Ureter (tissue), 1 donor: Measurements from ENCODE around the gene ADNP2. TPM values are rescaled to one million over a fixed set of nuclear protein-coding genes. Genes with fewer than 3 reads are reported as not detected.

Experiments
- DNase-seq: peaks from one replicate; pipeline ENCODE4 v3.0.0-alpha.2; 2020; ENCODE audit warnings: low spot score
- total RNA-seq: library from RNA; stranded (reverse); gene quantifications from one replicate; pipeline ENCODE4 v1.2.4, GENCODE V29; 2023
- donor health status: DM: yes; HTN: yes; CAD: no.

ADNP2 gene
- total RNA-seq, 1 donor from 2014 or later, result 28.0 TPM

GRCh38 chr18:80107426-80107825 lies 1.6 kb upstream of the ADNP2 start:
- no peak for DNase-seq

- DNase-seq, result no peak
These were observed 933 bp upstream of the ADNP2 start for GRCh38 chr18:80108121-80108536.

GRCh38 chr18:80109676-80110078 lies 615 bp downstream of the ADNP2 start:
- no peak for DNase-seq

GRCh38 chr18:80112624-80113248 lies 3.7 kb downstream of the ADNP2 start:
- DNase-seq, result no peak

GRCh38 chr18:80115035-80115434 lies 6.0 kb downstream of the ADNP2 start:
- DNase-seq, result no peak

GRCh38 chr18:80119111-80119510 lies 10.0 kb downstream of the ADNP2 start:
- DNase-seq, result no peak

GRCh38 chr18:80120932-80121331 lies 11.9 kb downstream of the ADNP2 start:
- DNase-seq, result no peak

- DNase-seq, result no peak
These were observed 15.1 kb downstream of the ADNP2 start for GRCh38 chr18:80124131-80124530.

GRCh38 chr18:80126797-80127196 lies 17.7 kb downstream of the ADNP2 start:
- no peak for DNase-seq

- DNase-seq, result no peak
These were observed 18.6 kb downstream of the ADNP2 start for GRCh38 chr18:80127635-80128034.

- no peak for DNase-seq
These were observed 20.8 kb downstream of the ADNP2 start for GRCh38 chr18:80129672-80130367.

GRCh38 chr18:80130555-80130954 lies 21.5 kb downstream of the ADNP2 start:
- DNase-seq, result no peak

- DNase-seq, result no peak
These were observed 23.2 kb downstream of the ADNP2 start for GRCh38 chr18:80132180-80132812.

- no peak for DNase-seq
These were observed 24.1 kb downstream of the ADNP2 start for GRCh38 chr18:80133124-80133523.

GRCh38 chr18:80135136-80135535 lies 26.1 kb downstream of the ADNP2 start:
- DNase-seq, result no peak

- DNase-seq, result no peak
These were observed 27.6 kb downstream of the ADNP2 start for GRCh38 chr18:80136679-80137078.

GRCh38 chr18:80137137-80137536 lies 28.1 kb downstream of the ADNP2 start:
- DNase-seq, result no peak

- DNase-seq, result no peak
These were observed 28.9 kb downstream of the ADNP2 start for GRCh38 chr18:80137976-80138375.

GRCh38 chr18:80140455-80140985 lies 31.5 kb downstream of the ADNP2 start:
- DNase-seq, result no peak

- DNase-seq, result no peak
These were observed 34.8 kb downstream of the ADNP2 start for GRCh38 chr18:80143881-80144280.

- no peak for DNase-seq
These were observed 36.2 kb downstream of the ADNP2 start for GRCh38 chr18:80145196-80145804.

GRCh38 chr18:80147037-80147417 lies 38.0 kb downstream of the ADNP2 start:
- DNase-seq, result no peak
